HepG2 (cell line): ENCODE data around the gene COPE.
"Not testable (repeated sequence)": the region's sequence is repeated elsewhere in the genome, so short reads cannot be mapped to it uniquely, and the experiment has no call there.

Source experiments
- ATF7-NPFF ChIP-seq: sonication (generic); formaldehyde crosslinking; IDR thresholded peaks from 2 replicates; pipeline ENCODE4 v1.8.1; 2023; ENCODE audit warnings: mild to moderate bottlenecking, low read depth, missing genetic modification reagents, moderate library complexity
- CTCF ChIP-seq: sonication (generic); formaldehyde crosslinking; IDR thresholded peaks from 2 replicates; pipeline ENCODE4 v1.5.0; 2020; ENCODE audit warnings: mild to moderate bottlenecking, missing genetic modification reagents, moderate library complexity
- EP300 ChIP-seq, 3 experiments: sonication (generic) in 1 of 3; formaldehyde crosslinking in 1 of 3; IDR thresholded peaks; 2 replicates each; pipeline versions ENCODE4 v1.5.1 to v1.6.1; 2011 to 2020; ENCODE audit warnings: low read depth in 2 of 3, low read length in 2 of 3, borderline replicate concordance in 1 of 3, improper control_type of control experiment in 1 of 3, mild to moderate bottlenecking in 1 of 3, missing genetic modification reagents in 1 of 3, moderate library complexity in 1 of 3
- ESRRA ChIP-seq: sonication (generic); formaldehyde crosslinking; IDR thresholded peaks from 2 replicates; pipeline ENCODE4 v1.5.1; 2020; ENCODE audit warnings: mild to moderate bottlenecking, low read depth, missing genetic modification reagents
- EZH2 ChIP-seq: conservative IDR thresholded peaks from 2 replicates; pipeline ENCODE4 v1.6.1; 2012; ENCODE audit warnings: mild to moderate bottlenecking, low read depth, low read length, moderate library complexity
- HDAC1 ChIP-seq: sonication (generic); formaldehyde crosslinking; IDR thresholded peaks from 2 replicates; pipeline ENCODE4 v1.5.1; 2020; ENCODE audit warnings: mild to moderate bottlenecking, missing genetic modification reagents
- KDM5A ChIP-seq: fragments of 200-600 bp; sonication (generic); IDR thresholded peaks from 2 replicates; pipeline ENCODE4 v1.7.0; 2018; ENCODE audit warnings: antibody characterized with exemption, mild to moderate bottlenecking, low read length, borderline replicate concordance
- MXI1 ChIP-seq: IDR thresholded peaks from 3 replicates; pipeline ENCODE4 v1.6.1; 2012; ENCODE audit warnings: low read depth, low read length, inconsistent platforms, borderline replicate concordance
- POGK ChIP-seq: sonication (generic); formaldehyde crosslinking; conservative IDR thresholded peaks from 2 replicates; pipeline ENCODE4 v1.8.0; 2022; ENCODE audit warnings: mild to moderate bottlenecking, moderate library complexity, missing genetic modification reagents
- POLR2A ChIP-seq, 2 experiments: IDR thresholded peaks; 2 replicates each; pipeline ENCODE4 v1.6.1; 2011; ENCODE audit warnings: low read depth in 2 of 2, low read length in 2 of 2, mild to moderate bottlenecking in 1 of 2, moderate library complexity in 1 of 2; ENCODE audit not compliant: insufficient read depth in 1 of 2
- SP1 ChIP-seq, 2 experiments: fragments of 450-650 bp in 1 of 2; sonication (generic) in 1 of 2; formaldehyde crosslinking in 1 of 2; IDR thresholded peaks; 2 replicates each; pipeline versions ENCODE4 v1.4.0 to v1.6.1; 2016 to 2020; ENCODE audit warnings: missing genetic modification reagents in 1 of 2
- ZFX ChIP-seq: sonication (generic); formaldehyde crosslinking; IDR thresholded peaks from 2 replicates; pipeline ENCODE4 v1.4.0; 2020; ENCODE audit warnings: mild to moderate bottlenecking, low read depth, missing genetic modification reagents, moderate library complexity
- ZNF207 ChIP-seq: fragments of 450-650 bp; IDR thresholded peaks from 2 replicates; pipeline ENCODE4 v1.6.1; 2016; ENCODE audit warnings: antibody characterized with exemption, borderline replicate concordance
- ZNF382 ChIP-seq: sonication (generic); formaldehyde crosslinking; IDR thresholded peaks from 2 replicates; pipeline ENCODE4 v1.5.0; 2020; ENCODE audit warnings: missing genetic modification reagents, mild to moderate bottlenecking, borderline replicate concordance

GRCh38 chr19:18917593-18917992 lies 1.6 kb downstream of the COPE start:
- TF ChIP-seq POGK (CRISPR knock-in tag); CTCF (CRISPR knock-in tag); ESRRA; SP1 (IDR thresholded peaks at IDR 0.05); SP1 (CRISPR knock-in tag; IDR thresholded peaks at IDR 0.05); MXI1; HDAC1 (CRISPR knock-in tag); ZFX (CRISPR knock-in tag); EZH2; KDM5A; POLR2A (IDR thresholded peaks at IDR 0.05; ENCODE audit: insufficient read depth in 1 of 2, low read depth in 2 of 2, low read length in 2 of 2); ATF7-NPFF (CRISPR knock-in tag); ZNF382 (CRISPR knock-in tag); ZNF207; EP300 (IDR thresholded peaks at IDR 0.05; ENCODE audit: low read depth in 2 of 2, low read length in 2 of 2); EP300 (CRISPR knock-in tag; IDR thresholded peaks at IDR 0.05; ENCODE audit: borderline replicate concordance): not testable (repeated sequence)
